NCI-H1092 treated with DMSO at 0.1 percent for 48 hours (cell line): ENCODE results near the gene PRDM13.
"Not testable (repeated sequence)": the region's sequence is repeated elsewhere in the genome, so short reads cannot be mapped to it uniquely, and the experiment has no call there.

Experiments
- DNase-seq: peaks from one replicate; lab custom pipeline; 2025; lab: John Stamatoyannopoulos, UW

PRDM13 gene

DNA sequence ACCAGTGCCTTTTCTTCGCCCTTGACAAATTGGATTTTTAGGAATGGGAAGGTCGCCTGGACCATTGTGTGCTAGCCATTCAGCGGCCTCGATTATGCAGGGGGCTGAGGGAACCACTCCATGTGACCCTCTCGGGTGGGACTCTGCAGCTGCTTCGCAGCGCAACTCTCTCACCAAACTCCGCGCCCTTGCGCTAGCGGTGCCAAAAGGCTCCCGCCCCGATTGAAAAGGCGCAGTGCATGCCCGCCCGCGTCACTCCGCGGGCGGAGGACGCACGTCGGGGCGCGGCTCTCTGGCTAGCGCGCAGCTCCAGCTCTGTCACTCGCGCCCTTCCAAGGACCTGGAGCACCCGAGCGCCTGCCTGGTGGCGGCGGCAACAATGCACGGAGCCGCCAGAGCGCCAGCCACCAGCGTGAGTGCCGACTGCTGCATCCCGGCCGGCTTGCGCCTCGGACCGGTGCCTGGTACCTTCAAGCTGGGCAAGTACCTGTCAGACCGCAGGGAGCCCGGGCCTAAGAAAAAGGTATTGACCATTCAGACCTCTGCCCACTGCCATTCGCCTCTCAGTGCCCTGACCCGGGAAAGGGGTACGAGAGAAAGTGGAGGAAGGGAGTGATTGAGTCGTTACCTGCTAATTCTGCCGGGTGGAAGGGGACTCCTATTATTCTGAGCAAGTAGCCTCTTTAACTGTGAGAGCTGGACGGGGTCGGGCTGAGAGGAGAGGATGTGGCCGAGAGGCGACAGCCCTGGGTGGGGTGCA, at the start of gene PRDM13:
Gene PRDM13 (plus strand): TSS at position 178 of the 760 bp plus-strand sequence. CDS start 202 bp downstream, at position 380.
- peak; percentile 9 for DNase-seq

DNA sequence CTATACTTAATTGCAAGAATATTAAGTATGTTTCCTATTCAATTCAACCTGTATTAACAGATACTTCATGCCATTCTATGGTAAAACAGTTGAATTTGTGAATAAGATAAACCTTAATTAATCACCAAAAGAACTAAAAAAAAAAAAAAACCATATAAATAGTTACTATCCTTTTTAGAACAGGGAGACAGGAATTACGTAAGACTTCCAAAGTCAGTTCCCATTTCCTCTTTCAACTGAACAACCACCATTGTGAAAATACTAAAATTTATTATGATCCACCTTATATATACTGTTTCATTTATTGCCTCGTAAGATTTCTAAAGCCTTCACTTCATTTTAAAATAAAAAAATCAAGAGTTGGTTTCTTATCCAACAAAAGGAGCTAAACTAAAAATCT, 47.6 kb upstream of the PRDM13 start:
- no peak for DNase-seq

DNA sequence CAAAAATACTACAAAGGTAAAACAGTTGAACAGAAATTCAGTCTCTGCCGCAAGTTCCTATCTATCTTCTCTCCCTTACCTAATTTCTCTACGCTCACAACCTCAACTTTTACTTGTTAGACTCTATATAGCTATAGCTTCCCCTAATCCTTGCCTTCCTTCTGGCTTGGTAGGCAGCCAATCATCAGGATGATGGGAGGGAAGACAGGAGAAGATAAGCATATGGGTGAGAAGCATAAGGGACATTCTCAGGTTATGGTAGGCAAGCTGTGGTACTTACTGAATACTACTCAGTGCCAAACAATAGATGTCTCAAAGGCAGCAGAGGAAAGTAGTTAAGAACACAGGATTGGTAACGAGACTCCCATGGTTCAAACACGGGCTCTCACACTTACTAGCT, 46.0 kb upstream of the PRDM13 start:
- DNase-seq = no peak

DNA sequence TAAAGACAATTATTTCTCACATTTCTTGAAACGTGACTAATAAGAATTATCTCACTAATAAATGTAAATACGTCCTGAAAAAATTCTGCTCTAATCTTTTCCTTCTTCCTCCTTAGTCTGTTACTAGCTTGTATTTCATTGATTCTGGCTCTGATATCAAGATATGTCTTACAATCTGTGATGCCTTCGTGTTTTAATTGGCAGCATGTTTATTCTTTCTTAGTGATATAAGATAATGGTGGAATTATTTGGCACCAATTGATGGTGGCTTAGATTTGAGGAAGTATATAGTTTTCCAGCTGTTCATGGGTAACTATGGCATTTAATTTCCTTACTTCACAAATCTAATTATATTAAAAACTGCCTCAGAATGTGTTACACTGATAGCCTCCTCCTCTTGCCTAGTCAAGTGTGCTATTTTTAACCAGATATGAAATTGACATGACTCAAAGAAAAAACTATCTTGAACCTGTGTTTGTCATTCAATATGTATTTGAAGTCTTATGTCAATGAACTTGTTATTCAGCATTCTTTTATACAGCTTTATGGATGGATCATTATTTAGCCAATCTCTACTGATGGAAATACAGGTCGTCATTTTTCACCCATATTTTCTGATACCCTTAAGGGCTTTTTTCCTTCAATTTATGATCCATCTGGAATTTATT, 43.4 kb upstream of the PRDM13 start:
- DNase-seq = no peak

DNA sequence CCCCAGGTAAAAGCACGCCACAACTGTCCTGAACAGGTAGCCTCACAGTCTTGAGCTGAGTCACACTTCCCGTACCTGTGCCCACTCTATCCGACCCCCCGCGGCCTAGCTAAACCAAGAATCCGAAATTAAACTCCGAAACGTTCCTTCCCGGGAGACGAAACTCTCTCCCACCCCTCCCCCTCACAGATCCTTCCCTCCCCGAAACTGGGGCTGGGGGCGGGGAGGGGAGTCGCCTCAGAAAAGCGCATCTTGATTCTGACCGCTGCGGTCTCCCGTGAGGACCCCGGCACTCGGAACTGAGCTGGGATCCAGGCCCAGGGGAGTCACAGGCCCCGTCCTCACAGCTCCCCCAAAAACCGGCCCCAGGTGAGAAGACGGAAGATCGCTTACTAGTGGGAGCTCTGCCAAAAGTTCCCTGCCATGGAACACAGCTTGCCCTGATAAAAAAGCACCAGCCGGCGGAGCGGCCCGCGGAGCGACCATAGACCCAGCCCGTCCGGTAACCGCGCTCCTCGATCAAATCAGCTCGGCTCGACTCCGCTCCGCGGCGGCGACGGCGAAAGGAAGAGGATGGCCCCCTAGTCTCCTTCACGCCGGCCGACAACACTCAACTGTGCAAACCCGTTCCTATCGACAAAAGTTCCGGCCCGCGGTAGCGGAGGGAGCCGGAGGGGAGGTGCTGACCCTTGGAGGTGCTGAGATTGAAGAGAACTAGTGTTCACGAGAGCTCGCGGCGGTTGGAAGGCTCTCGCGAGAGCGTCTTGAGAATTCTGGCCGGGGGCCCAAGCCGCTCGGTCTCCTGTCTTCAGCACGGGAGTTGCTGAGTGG, 38.3 kb upstream of the PRDM13 start, which contains the start of gene CCNC:
Gene CCNC (minus strand): TSS at position 558 of the 831 bp plus-strand sequence. CDS start 133 bp downstream, at position 425.
- peak; percentile 93 for DNase-seq

DNA sequence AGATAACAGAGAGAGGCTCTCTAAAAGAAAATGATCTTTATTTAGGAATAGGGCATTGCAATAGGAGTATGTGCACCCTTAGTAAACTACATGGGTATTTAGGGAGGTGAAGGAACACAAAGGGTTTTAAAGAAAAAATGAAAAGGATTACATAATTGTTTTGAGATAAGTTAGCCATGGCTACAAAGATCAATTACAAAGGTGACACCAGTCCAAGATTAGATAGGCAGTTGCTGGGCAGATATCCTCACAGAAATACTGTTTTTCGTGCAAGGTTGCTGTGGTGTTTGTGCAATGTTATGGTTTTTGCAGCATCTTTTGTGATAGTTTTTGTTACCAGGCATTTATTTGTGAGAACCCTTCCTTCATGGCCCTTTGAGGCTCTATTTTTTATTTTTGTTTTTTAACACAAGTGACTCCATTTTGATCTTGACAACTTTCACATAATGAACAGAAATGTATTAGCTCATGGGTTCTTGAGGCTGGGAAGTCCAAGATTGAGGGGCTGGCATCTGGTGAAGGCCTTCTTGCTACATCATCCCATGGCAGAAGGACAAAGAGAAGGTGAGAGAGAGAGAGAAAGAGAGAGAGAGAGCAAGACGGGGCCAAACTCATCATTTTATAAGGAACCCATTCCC, 32.5 kb upstream of the PRDM13 start:
- DNase-seq = no peak

DNA sequence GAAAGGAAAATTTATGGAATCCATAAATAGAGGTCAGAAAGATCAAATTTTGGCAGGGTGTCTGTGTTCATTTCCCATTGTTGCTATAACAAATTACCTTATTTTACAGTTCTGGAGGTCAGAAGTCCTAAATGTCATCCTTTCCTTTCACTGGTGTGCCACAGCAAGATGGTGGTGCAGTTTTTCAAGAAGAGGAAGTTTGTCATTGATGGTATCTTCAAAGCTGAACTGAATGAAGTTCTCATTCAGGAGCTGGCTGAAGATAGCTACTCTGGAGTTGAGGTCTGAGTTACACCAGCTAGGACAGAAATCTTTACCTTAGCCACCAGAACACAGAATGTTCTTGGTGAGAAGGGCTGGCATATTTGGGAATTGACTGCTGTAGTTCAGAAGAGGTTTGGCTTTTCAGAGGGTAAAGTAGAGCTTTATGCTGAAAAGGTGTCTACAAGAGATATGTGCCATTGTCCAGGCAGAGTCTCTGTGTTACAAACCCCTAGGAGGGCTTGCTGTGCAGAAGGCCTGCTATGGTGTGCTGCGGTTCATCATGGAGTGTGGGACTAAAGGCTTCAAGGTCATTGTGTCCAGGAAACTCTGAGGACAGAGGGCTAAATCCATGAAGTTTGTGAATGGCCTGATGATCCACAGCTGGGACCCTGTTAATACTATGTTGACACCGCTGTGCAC, 30.9 kb upstream of the PRDM13 start:
- no peak for DNase-seq

DNA sequence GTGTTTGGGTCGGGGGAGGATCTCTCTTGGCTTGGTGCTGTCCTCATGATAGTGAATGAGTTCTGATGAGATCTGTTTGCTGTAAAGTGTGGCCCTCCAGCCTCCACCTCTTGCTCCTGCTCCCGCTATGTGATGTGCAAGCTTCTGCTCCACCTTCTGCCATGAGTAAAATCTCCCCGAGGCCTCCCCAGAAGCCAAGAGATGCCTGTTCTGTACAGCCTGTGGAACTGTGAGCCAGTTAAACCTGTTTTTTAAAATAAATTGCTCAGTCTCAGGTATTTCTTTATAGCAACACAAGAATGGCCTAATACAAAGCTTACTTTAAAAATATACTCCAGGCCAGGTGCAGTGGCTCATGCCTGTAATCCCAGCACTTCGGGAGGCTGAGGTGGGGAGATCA, 26.9 kb upstream of the PRDM13 start:
- DNase-seq = no peak

DNA sequence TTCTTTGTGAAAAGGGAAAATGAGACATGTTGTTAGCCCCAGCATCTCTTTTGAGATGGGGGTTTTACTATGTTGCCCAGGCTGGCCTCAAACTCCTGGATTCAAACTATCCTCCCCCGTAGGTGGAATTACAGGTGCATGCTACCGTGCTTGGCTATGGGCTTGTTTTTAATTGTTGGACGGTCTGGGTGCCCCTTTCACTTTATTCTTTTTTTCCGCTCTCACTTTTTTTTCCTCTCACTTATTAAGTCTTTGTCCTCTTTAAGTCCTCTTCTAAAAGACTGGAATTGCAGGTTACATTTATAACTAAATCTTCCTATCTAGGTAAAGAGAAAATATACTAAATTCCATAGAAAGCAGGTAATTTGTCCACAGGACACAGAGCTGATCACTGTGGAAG, 18.8 kb upstream of the PRDM13 start:
- no peak for DNase-seq

DNA sequence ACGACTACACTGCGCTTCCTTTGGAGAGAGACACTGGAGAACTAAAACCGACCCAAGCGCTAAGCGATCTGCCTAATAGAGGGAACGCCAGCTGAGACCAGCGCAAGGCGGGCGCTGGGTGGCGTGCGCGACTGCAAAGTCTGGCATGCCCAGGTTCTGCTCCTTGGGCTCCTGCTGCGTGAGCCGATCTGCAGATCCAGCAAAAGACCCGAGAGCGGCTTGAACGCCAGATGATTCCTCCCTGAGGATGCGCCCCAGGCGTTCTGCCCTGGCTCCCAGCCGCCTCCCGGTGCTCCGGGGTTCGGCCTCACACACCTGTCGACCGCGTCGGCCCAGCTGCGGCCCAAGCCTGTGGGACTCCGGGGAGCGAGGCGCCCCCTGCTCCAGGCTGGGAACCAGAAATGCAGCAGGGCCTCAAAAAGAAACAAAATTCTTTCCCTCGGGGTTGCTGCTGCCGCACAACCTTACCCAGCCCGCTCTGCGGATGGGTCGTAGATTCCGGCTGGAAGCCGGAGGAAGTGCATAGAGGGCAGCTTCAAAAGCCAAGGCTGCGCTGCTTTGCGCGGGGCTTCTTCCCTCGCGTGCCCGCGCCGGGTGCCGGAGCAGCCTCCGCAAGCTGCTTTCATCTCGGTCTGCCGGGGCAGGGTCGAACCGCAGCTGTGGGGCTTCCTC, 17.9 kb upstream of the PRDM13 start:
- DNase-seq = peak; percentile 79

DNA sequence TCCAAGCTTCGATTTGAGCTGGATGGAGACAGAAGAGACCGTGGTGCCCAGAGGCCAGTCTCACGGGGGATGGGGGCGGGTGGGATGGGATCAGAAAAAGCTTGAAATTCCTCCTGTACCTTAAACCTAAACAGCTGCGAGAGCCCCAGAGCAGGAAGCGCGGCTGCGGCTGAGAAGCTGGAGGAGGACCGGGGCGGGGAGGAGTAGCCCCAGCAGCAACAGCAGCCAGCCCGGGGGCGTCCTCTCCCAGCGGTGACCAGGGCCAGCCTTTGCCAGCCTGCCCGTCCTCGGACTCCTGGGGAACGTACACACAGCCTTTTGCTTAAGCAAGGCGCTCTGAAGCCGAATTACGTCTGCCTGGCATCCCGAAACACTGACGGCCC, 17.4 kb upstream of the PRDM13 start:
- DNase-seq = peak; percentile 47

DNA sequence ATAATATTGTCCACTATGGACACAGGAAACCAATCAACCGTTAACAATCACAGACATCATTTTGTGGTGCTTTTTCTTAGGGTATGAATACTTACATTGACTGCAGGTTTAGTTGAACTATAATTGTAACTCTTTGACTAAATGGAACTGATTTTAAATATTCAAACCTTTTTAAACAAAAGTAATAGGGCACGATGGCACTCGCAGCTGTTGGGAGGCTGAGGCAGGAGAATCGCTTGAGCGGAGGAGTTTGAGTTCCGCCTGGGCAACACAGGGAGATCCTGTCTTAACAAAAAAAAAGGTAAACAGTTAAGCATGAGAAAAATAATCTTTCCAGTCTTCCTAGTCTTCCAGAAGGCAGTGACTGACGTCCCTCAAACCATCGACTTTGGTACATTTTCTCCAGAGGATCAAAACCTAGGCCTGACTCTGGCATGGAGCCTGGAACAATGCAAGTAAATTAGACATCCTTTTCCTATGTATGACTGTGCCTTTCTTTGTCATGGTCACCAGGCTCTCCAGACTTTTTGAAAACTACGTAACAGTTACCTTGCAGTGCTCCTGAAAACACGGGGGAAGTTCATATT, 16.6 kb upstream of the PRDM13 start:
- no peak for DNase-seq

DNA sequence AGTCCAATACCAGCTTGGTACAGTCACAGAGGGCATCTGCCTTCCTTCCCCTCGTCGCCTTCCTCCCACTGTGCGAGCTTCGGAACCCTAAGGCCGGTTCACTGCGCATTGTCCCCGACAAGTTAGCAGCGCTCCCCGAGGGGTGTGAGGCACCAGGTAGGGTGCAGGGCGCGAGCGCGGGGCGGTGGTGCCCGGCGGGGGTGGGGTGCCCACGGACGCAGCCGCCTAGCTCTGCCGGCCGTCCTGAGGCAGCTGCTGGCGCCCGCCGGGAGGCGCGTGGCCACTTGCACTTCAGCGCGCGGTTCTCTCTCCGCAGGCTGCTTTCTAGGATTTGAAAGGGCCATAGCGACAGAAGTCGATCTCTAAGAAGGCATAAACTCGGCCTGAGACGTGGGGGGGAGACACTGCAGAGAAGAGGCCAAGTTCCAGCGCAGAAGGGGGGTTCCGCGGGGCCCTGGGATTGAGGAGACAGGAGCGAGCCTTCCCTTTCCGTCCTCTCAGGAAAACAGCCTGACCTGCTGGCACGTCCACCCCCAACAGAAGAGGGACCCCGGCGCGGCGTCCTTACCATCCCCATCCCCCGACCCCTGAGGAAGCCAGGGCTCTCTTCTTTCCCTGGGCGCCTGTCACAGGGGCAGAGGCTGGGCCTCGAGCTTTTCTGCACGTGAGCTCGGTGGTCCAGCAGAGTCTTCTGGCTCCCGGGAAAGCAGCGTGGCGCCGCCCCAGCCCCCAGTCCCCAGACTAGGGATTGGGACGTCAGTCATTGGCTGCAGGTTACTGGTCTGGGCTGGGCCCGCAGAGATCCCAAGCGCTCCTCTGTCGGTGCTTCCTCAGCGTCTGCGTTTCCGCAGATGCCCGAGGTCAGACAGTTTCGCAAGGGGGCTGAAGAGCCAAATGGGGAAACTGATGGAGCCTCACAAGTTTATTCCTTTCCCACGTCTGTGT, 15.6 kb upstream of the PRDM13 start:
- no peak for DNase-seq

DNA sequence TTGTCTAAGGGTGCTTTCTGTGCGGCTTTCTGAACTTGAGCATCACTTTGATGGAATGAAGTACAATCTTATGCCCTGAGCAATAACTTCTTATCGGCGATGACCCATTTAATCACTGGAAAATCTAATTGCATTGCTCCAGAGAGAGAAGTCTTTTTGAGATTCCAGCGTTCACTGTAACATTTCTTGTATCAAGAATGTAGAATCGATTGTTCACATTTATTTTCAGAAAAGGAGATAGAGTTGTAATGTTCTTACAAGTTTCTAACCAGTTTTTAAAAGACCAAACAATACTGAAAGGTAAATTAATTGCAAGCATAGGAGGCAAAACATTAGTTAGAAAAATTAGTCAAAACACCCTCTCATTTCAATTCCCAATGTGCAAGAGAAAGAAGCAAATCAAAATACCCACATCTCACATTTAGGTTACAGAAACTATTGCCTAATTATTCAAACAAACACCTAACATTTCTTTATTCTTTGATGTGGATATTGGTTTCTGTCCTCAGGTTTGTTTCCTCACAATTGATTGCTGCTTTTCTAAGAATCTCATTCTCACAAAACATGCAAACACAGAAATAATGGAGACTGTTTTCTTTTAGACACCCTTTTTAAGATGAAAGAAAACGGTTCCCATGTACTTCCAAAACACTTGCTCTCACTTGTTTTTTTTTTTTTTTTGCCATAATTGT, 14.8 kb upstream of the PRDM13 start:
- no peak for DNase-seq

DNA sequence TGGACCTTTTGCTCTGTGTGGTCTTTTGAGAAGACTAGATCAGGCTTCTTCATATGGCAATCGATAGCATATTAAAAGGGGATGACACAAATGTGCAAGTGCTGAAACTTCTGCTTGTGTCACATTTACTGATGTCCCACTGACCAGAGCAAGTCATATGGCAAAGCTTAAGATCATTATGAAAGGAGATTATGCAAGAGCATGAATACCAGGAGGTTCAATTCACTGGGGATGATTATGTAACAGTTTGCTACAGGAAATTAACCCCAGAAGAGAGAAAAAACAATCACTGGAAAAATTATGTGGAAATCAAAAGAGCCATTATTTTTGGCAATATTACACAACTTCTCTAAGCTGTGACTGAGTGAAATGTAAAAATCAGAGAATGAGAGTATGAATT, 13.7 kb upstream of the PRDM13 start:
- no peak for DNase-seq

DNA sequence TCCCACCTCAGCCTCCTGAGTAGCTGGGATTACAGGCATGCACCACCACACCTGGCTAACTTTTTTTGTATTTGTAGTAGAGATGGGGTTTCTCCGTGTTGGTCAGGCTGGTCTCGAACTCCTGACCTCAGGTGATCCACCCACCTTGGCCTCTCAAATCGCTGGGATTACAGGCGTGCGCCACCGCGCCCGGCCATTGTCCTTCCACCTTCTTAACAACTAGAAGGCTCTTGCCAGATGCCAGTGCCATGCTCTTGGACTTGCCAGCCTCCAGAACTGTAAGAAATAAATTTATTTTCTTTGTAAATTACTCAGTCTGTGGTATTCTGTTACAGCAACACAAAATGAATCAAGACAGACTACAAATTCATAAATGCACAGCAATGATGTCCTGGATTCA, 11.9 kb upstream of the PRDM13 start:
- not testable (repeated sequence) for DNase-seq

DNA sequence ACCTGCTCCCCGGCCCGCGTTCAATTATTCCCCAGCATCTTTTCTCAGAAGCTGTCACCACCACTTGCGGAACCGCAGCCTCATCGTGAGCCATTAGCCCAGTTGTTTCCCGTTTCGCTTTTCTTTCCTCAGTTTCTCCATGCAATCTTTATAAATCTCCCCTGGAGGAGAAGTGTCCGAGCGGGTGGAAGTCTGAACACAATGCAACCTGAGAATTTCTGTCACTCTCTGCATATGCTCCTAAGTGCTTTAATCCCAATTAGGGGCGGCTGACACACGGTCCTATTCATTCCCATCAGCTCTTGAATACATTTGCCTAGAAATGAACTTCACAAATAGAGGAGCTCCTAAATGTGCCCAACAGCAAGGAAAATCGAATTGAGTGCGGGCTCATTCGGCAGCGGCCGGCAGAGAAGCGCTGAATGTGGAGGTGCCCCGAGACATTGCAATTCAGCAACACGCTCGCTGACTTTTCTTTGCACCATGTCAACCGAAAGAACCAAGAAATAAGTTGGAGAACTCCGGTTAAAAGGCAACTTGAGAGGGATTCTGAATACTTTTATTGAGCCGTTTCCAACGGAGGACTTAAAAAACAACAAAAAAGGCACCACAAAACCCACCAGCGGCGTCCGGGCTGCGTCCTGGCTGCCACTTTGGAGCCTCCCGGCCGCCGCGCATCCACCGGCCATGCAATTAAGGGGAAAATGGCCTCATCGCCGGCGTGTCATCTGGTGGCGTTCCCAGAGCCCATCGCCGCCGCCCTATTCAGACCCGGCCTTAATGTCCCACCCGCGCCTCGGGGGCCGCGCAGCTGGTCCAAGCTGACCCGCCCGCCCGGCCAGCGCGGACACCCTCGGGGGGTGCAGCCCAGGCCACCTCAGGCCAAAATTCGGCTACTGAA, 3.9 kb upstream of the PRDM13 start:
- no peak for DNase-seq
